AG10803 (cell line): ENCODE data around the gene IQCK.

ENCODE experiments used
- DNase-seq: peaks from one replicate; pipeline ENCODE4 v3.0.0; 2010; ENCODE audit warnings: low read depth
- H3K4me3 ChIP-seq: 2 replicates; pipeline ENCODE4 v1.5.1; 2011; ENCODE audit warnings: mild to moderate bottlenecking, low read length, control low read depth
- CTCF ChIP-seq: conservative IDR thresholded peaks from 2 replicates; pipeline ENCODE4 v1.5.1; 2011; ENCODE audit warnings: mild to moderate bottlenecking, low read length, control low read depth, inconsistent platforms

IQCK gene

GRCh38 chr16:19757762-19758595 is 39.9 kb downstream of the IQCK start:
- no peak overlapping the region for H3K4me3 ChIP-seq
- TF ChIP-seq CTCF = no peak
- DNase-seq = no peak

GRCh38 chr16:19760356-19761060 is 42.4 kb downstream of the IQCK start:
- DNase-seq = no peak
- TF ChIP-seq CTCF = no peak
- 0 out of 2 replicates have a peak overlapping the region, but pooled peaks have one; percentile 17 for H3K4me3 ChIP-seq

GRCh38 chr16:19765860-19766553 is 47.9 kb downstream of the IQCK start:
- no peak overlapping the region for H3K4me3 ChIP-seq
- no peak for DNase-seq
- TF ChIP-seq CTCF = no peak

GRCh38 chr16:19766554-19766884 is 48.4 kb downstream of the IQCK start:
- TF ChIP-seq CTCF = no peak
- no peak for DNase-seq
- H3K4me3 ChIP-seq = no peak overlapping the region

GRCh38 chr16:19766988-19767387 is 48.9 kb downstream of the IQCK start:
- DNase-seq = no peak
- no peak overlapping the region for H3K4me3 ChIP-seq
- no peak for TF ChIP-seq CTCF

GRCh38 chr16:19767497-19767896 is 49.4 kb downstream of the IQCK start:
- TF ChIP-seq CTCF = no peak
- H3K4me3 ChIP-seq = no peak overlapping the region
- DNase-seq = no peak
